Spleen (tissue), 11 donors: ENCODE data around the gene BARX2. TPM values are rescaled to one million over a fixed set of nuclear protein-coding genes. Genes with fewer than 3 reads are reported as not detected.

ENCODE experiments used
- DNase-seq: peaks from one replicate; pipeline ENCODE4 v3.0.0-alpha.2; 2020
- H3K27ac ChIP-seq, 8 donors: fragments of 200-600 bp; sonication (generic) in 7 of 8; 1 replicate in 4 of 8; 2 replicates in 4 of 8; pipeline versions ENCODE4 v1.5.0 to v1.8.0; 2016 to 2021; ENCODE audit warnings: inconsistent platforms in 4 of 8, mild to moderate bottlenecking in 4 of 8, moderate library complexity in 1 of 8
- H3K27me3 ChIP-seq, 7 donors: fragments of 200-600 bp; sonication (generic) in 6 of 7; replicated peaks in 1 of 7; 1 replicate in 4 of 7; 2 replicates in 3 of 7; pipeline versions ENCODE4 v1.5.0 to v1.8.0; 2016 to 2021; ENCODE audit warnings: inconsistent platforms in 3 of 7, mild to moderate bottlenecking in 1 of 7
- H3K36me3 ChIP-seq, 6 donors: fragments of 200-600 bp; sonication (generic) in 5 of 6; 1 replicate in 4 of 6; 2 replicates in 2 of 6; pipeline versions ENCODE4 v1.5.0 to v1.8.0; 2016 to 2021; ENCODE audit warnings: inconsistent platforms in 2 of 6
- H3K4me1 ChIP-seq, 6 donors: fragments of 200-600 bp; sonication (generic) in 5 of 6; 1 replicate in 3 of 6; 2 replicates in 3 of 6; pipeline versions ENCODE4 v1.5.0 to v1.8.0; 2016 to 2021; ENCODE audit warnings: inconsistent platforms in 3 of 6
- H3K4me3 ChIP-seq, 8 donors: fragments of 200-600 bp; sonication (generic) in 7 of 8; 1 replicate in 4 of 8; 2 replicates in 4 of 8; pipeline versions ENCODE4 v1.5.0 to v1.8.0; 2016 to 2021; ENCODE audit warnings: inconsistent platforms in 4 of 8, mild to moderate bottlenecking in 4 of 8, moderate library complexity in 2 of 8
- H3K9me3 ChIP-seq, 8 donors: fragments of 200-600 bp; sonication (generic) in 7 of 8; 1 replicate in 4 of 8; 2 replicates in 4 of 8; pipeline versions ENCODE4 v1.5.0 to v1.8.0; 2016 to 2021; ENCODE audit warnings: inconsistent platforms in 4 of 8
- POLR2A ChIP-seq, 3 donors: fragments of 450-650 bp; IDR thresholded peaks; one replicate each; pipeline ENCODE4 v1.5.1; 2017; ENCODE audit warnings: antibody characterized with exemption in 3 of 3, mild to moderate bottlenecking in 1 of 3
- POLR2AphosphoS5 ChIP-seq, 3 donors: sonication (generic); formaldehyde crosslinking; IDR thresholded peaks; one replicate each; pipeline ENCODE4 v1.5.1; 2017; ENCODE audit warnings: antibody characterized with exemption in 3 of 3
- WGBS, 5 donors: extraction: QIAGEN DNeasy Blood & Tissue Kit in 3 of 5; methylation state at CpG; one replicate each; pipeline versions ENCODE4 v1.1.5 to v1.1.7; 2013 to 2018; 5-methylcytosine and 5-hydroxymethylcytosine counted together
- intact Hi-C: fragments of 100-400 bp; cut with DNase I; formaldehyde crosslinking; loops from one replicate; pipeline ENCODE4 v1.15.0; 2023; ENCODE audit warnings: low total_unique reads
- polyA plus RNA-seq, 3 donors: library from polyadenylated mRNA; stranded (reverse); fragments of 200-250 nt; gene quantifications; one replicate each; pipeline ENCODE4 v1.2.1, GENCODE V29; 2013
- total RNA-seq, 7 donors: library from RNA; depleted of rRNA in 3 of 7; stranded (reverse); fragments of >200 nt in 3 of 7; fragmentation: NEBNext Ultra II Directional in 4 of 7; extraction: Animal tissue kit (Norgen Biotek cat#: 25700) in 4 of 7; gene quantifications; one replicate each; pipeline versions ENCODE4 v1.1.0 to v1.2.1, GENCODE V29; 2016 to 2021
- TF ChIP-seq, protein P1 (sequence below), 11 experiments: fragments of 200-600 bp in 7 of 11; fragments of 450-650 bp in 4 of 11; sonication (generic) in 4 of 11; IDR thresholded peaks in 8 of 11; conservative IDR thresholded peaks in 3 of 11; 1 replicate in 7 of 11; 2 replicates in 4 of 11; pipeline versions ENCODE4 v1.4.0 to v1.8.0; 2016 to 2021; ENCODE audit warnings: antibody characterized with exemption in 11 of 11, inconsistent platforms in 4 of 11, mild to moderate bottlenecking in 1 of 11
- donor health status: healthy with polysubstance abuse.
- donor health status: DM: no; HTN: no; CAD: no; lungs with moderate emphysema.
- donor health status: DM: no; HTN: no; CAD: no.
- donor health status: Bipolar disorder and iron deficiency.
- donor health status: healthy.
- donor health status: DM: no; HTN: no; CAD: no.
- donor health status: DM: yes; HTN: yes; CAD: no.

The BARX2 gene
- total and polyA plus RNA-seq, 10 donors, result 0.03 to 0.06 (median 0.04) TPM; not detected in 7

DNA sequence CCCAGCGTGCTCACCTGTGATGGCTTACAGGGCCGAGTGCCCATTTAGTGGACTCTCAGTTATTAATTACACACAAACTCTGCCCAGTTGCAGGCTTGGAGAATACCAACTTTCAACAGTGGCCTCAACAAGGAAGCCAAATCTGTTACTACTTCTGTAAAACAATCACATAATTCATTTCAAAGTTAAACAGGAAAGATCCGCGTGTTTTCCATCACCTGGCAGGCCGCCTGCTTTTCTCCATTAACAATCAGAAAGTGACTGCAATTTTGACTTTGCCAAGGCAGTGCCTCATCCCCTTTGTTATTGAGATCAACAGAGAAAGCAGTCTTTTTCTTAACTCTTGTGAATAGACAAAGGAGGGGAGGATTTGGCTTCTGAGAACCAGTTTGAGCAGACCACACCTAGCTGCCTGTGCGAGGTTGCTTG is 77.7 kb downstream of the BARX2 start:
- Histone ChIP-seq H3K27ac (no peak overlapping the region), H3K4me3 (no peak overlapping the region), H3K36me3 (no peaks in the 10 kb centered on the region), H3K4me1 (no peaks in the 10 kb centered on the region), H3K27me3 (peaks cover 0 to 7% (median 0%) of the 10 kb centered on the region in 7 donors), H3K9me3 (peaks cover 0 to 12% (median 5%) of the 10 kb centered on the region in 8 donors)
- intact Hi-C loops, result no loop called here
- DNase-seq, result no peak
- 62 to 77% (median 73%) methylated on average over 5 to 6 of the region's 6 CpGs for WGBS, 5 donors
- TF ChIP-seq POLR2AphosphoS5 (IDR thresholded peaks at IDR 0.05) (no peak), POLR2A (IDR thresholded peaks at IDR 0.05) (no peak)
- TF ChIP-seq, protein P1, sequence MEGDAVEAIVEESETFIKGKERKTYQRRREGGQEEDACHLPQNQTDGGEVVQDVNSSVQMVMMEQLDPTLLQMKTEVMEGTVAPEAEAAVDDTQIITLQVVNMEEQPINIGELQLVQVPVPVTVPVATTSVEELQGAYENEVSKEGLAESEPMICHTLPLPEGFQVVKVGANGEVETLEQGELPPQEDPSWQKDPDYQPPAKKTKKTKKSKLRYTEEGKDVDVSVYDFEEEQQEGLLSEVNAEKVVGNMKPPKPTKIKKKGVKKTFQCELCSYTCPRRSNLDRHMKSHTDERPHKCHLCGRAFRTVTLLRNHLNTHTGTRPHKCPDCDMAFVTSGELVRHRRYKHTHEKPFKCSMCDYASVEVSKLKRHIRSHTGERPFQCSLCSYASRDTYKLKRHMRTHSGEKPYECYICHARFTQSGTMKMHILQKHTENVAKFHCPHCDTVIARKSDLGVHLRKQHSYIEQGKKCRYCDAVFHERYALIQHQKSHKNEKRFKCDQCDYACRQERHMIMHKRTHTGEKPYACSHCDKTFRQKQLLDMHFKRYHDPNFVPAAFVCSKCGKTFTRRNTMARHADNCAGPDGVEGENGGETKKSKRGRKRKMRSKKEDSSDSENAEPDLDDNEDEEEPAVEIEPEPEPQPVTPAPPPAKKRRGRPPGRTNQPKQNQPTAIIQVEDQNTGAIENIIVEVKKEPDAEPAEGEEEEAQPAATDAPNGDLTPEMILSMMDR (IDR thresholded peaks at IDR 0.05 in 8 of 11, conservative IDR thresholded peaks at IDR 0.05 in 3 of 11), result no peak

DNA sequence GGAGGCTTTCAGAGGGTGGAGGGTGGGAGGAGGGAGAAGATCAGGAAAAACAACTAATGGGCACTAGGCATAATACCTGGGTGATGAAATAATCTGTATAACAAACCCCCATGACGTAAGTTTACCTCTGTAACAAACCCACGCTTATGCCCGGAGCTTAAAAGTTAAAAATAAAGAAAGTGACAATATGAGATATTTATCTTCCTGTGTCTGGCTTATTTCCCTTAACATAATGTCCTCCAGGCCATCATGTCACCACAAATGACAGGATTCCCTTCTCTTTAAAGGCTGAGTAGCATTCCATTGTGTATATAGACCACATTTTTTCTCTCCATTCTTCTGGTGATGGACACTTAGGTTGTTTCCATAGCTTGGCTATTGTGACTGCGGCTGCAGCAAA is 79.5 kb downstream of the BARX2 start:
- H3K4me3 ChIP-seq, result no peak overlapping the region
- peaks cover 0 to 7% (median 0%) of the 10 kb centered on the region in 7 donors for H3K27me3 ChIP-seq
- no peaks in the 10 kb centered on the region for H3K36me3 ChIP-seq
- no peak for DNase-seq
- intact Hi-C loops, result no loop called here
- 85 to 92% (median 87%) methylated on average over 4 of the region's 4 CpGs for WGBS, 5 donors
- no peak for TF ChIP-seq POLR2A (IDR thresholded peaks at IDR 0.05)
- TF ChIP-seq, protein P1 (IDR thresholded peaks at IDR 0.05 in 8 of 11, conservative IDR thresholded peaks at IDR 0.05 in 3 of 11), result no peak
- no peak for TF ChIP-seq POLR2AphosphoS5 (IDR thresholded peaks at IDR 0.05)
- no peaks in the 10 kb centered on the region for H3K4me1 ChIP-seq
- no peak overlapping the region for H3K27ac ChIP-seq
- H3K9me3 ChIP-seq, result no peaks in the 10 kb centered on the region

GRCh38 chr11:129455756-129456655 is 80.4 kb downstream of the BARX2 start:
- WGBS, 5 donors, result 82 to 90% (median 84%) methylated on average over 17 of the region's 17 CpGs
- H3K27ac ChIP-seq, result no peak overlapping the region
- intact Hi-C loops, result no loop called here
- TF ChIP-seq, protein P1 (IDR thresholded peaks at IDR 0.05 in 8 of 11, conservative IDR thresholded peaks at IDR 0.05 in 3 of 11), result no peak
- TF ChIP-seq POLR2AphosphoS5 (IDR thresholded peaks at IDR 0.05) (no peak), POLR2A (IDR thresholded peaks at IDR 0.05) (no peak)
- no peak overlapping the region for H3K4me3 ChIP-seq
- no peaks in the 10 kb centered on the region for H3K36me3 ChIP-seq
- H3K27me3 ChIP-seq, result peaks cover 0 to 7% (median 0%) of the 10 kb centered on the region in 7 donors
- H3K9me3 ChIP-seq, result no peaks in the 10 kb centered on the region
- no peaks in the 10 kb centered on the region for H3K4me1 ChIP-seq
- no peak for DNase-seq

DNA sequence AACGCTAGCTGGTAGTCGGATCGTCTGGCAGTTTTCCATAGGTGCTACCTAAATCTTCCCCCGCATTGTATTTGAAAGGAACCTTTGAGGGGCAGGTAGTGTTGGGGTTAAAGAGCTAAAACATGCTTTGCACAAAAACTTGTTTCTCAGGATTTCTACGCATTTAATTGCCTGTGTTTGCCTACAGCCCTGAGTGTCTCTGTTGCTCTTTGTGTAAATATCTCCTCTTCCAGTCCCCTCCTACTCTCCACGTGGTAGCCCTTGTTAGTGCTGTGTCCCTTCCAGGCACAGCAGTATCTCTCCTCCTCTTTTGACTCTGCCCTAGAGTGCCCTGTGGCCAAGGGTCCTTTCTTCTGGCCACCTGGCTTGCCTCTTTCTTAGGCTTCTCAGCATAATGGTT is 81.7 kb downstream of the BARX2 start:
- TF ChIP-seq POLR2AphosphoS5 (IDR thresholded peaks at IDR 0.05), result no peak
- TF ChIP-seq POLR2A (IDR thresholded peaks at IDR 0.05), result no peak
- intact Hi-C loops, result no loop called here
- no peak overlapping the region for H3K27ac ChIP-seq
- H3K27me3 ChIP-seq, result peaks cover 0 to 7% (median 0%) of the 10 kb centered on the region in 7 donors
- DNase-seq, result no peak
- H3K36me3 ChIP-seq, result no peaks in the 10 kb centered on the region
- no peaks in the 10 kb centered on the region for H3K4me1 ChIP-seq
- WGBS, 5 donors, result 70 to 78% (median 73%) methylated on average over 6 of the region's 6 CpGs
- H3K9me3 ChIP-seq, result no peaks in the 10 kb centered on the region
- H3K4me3 ChIP-seq, result no peak overlapping the region
